NCI-H146 treated with DMSO at 0.1 percent for 48 hours (cell line): ENCODE data around the gene UGGT1.

Experiments
- DNase-seq: peaks from one replicate; lab custom pipeline; 2025; ENCODE audit not compliant: unreplicated experiment; lab: John Stamatoyannopoulos, UW

Gene UGGT1

DNA sequence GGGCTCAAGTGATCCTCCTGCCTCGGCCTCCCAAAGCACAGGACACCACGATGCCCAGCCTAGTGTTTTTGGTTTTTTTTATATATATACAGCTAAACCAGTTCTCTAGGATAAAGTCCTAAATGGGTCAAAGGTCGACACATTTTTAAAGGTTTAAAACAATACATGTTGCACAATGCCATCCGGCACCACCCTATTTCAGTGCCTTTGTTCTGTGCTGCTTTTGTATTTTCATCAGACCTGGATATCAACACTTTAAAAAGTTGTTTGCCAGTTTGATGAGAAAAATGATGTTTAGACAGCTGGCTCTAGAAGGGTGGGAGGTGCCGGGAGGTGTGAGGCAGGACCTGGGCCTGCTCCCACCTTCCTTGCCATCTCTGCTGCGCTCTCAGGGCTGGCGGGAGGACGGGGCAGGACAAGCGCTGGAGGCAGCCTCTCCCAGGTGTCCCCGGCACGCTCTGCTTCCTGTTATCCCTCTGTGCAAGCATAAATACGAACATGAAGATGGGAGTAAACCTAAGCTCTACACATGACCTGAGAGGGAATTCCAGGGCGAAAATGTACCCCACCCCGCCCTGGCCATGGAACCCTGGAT lies 124.0 kb downstream of the UGGT1 start:
- no peak for DNase-seq

DNA sequence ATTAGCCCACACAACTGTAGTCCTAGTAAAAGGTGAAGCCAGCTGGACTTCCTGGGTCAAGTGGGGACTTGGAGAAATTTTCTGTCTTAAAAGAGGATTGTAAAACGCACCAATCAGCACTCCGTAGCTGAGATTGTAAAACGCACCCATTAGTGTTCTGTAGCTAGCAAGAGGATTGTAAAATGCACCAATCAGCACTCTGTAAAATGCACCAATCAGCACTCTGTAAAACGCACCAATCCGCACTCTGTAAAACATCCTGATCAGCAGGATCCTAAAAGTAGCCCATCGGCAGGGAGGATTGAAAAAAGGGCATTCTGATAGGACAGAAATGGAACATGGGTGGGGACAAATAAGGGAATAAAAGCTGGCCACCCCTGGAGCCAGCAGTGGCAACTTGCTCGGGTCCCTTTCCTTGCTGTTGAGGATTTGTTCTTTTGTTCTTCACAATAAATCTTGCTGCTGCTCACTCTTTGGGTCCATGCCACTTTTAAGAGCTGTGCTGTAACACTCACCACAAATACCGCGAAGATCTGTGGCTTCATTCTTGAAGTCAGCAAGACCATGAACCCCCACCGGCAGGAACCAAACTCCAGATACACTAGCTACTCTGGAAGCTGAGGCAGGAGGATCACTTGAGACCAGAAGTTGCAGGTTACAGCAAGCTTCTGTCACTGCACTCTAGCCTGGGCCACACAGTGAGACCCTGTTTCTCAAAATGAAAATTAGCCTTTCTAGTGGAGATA lies 125.1 kb downstream of the UGGT1 start:
- DNase-seq = no peak

DNA sequence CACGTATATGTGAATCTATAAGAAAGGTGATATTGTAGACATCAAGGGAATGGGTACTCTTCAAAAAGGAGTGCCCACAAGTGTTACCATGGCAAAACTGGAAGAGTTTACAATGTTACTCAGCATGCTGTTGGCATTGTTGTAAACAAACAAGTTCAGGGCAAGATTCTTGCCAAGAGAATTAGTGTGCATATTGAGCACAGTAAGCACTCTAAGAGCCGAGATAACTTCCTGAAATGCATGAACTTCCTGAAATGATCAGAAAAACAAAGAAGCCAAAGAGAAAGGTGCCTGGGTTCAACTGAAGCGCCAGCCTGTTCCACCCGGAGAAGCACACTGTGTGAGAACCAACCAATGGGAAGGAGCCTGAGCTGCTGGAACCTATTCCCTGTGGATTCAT lies 126.7 kb downstream of the UGGT1 start:
- no peak for DNase-seq

DNA sequence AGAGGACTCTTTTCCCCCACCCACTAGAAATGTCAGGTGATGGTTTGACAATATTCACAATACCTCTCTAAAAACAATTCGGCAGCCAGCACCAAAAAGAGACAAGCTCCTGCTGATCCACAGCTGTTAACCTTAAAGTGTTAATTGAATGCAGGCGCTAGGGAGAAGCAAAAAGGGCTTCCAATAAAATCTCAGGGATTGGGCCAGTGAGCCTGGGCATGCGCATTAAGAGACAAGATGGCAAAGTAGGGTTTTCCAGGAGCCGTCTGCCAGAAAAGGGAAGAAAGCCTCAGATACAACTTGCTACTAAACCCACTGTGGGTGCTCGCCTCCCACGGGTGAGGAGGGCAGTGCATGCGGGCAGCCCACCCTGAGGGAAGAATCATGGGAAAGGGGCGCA lies 128.9 kb downstream of the UGGT1 start:
- DNase-seq = no peak

DNA sequence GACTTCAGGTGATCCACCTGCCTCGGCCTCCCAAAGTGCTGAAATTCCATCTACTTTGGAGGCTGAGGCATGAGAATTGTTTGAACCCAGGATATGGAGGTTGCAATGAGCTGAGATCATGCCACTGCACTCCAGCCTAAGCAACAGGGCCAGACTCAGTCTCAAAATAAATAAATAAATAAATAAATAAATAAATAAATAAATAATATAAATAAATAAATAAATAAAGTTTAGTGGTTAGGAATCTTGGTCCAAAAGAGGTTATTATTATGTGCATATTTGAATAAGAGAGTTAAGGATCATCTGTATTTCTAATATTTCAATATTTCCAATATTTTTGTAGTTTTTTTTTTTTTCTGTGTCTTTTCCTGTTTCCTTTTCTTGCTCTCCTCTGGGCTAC lies 136.9 kb downstream of the UGGT1 start:
- DNase-seq = no peak

DNA sequence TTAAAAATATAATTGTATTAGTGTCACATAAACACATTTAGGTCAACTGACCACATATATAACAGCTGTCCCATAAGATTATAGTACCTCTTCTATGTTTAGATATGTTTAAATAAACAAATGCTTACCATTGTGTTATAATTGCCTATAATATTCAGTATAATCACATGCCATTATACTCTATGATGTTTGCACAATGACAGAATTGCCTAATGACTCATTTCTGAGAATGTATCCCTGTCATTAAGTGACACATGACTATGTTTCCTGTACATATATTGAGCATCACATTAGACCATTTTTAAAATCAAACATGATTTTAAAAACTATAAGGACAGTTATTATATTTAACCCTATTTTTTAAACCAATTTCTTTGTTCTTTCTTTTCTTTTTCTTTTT lies 137.9 kb downstream of the UGGT1 start:
- peak; percentile 95 for DNase-seq

DNA sequence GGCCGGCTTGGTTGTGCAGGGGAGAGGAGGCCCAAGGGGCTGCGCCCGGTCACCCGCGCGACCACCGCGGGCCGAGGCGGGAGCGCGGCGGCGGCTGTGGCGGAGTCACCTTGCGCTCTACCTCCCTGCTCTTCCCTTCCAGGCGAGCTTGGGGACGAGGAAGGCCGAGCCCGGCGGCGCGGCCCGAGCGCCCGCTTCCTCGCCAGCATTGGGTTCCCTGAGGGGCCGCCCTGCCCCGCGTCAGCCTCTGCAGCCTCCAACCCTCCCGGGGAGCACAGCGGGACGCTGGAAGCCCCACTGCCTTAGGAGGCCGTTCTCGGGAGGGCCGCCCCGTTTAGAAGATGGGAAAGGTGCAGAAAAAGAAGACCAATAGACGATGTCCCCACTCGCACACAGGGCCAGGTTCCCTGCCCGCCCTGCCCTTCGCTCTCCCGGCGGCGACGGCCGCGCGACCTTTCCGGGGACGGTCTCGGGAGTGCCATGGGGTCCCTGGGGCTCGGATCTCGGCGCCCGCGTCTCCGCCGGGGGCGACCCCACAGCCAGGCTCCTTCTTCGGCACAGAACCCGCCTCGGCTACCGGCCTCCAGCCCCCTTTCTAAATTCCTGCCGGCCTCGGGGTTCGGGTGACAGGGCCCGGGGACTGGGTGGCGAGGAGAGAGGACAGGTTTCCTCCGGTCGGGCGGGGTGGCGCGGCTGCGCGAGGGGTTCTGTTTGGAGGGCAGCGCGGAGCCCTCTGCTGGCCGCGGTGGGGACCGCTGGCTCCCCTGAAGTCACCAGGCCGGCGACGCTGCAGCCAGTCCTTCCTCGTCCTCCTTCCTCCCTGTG lies 142.2 kb downstream of the UGGT1 start:
- DNase-seq = peak; percentile 83

DNA sequence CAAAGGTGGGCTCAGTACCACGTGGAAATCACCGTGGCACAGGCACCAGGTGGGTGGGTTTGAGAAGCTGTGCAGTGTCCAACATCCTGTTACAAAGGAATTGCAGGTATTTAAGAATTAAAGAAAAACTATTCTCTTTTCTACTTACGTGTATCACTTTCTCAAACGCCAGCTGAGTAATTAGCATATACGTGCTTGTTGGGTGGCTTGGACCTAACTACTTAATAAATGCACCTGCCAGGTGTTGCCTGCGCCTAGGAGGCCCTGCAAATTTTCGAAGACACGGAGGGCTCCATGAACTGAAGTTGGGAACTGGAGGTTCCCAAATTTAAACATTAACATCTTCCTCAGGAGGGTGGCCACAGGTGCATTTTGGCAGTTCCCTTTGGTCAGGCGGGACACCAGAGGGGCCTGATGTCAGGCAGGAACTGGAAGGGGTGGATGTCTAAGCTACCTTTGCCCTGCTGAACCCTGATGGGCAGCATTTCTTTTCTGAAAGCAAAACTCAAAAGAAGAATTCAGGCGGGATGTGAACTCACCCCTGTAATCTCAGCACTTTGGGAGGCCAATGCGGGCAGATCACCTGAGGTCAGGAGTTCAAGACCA lies 142.9 kb downstream of the UGGT1 start:
- DNase-seq = peak; percentile 83

DNA sequence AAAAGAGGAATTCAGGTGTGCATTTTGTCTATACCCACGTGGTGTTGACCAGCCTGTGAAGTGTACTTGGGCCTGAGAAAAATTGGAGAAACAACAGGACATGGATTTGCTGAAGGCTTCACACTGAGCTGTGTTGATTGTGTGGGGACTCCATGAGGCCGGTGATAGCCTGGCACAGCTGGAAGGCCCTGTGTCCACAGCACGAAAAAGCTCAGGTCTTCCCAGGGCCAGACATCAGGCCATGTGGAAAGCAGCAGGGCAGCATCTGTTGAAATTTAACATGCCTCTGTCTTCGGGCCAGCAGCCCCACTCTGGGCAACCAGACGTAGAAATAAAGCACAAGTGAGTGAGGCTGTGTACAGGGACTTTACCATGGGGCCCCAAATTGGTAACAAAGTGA lies 143.6 kb downstream of the UGGT1 start:
- peak; percentile 97 for DNase-seq

DNA sequence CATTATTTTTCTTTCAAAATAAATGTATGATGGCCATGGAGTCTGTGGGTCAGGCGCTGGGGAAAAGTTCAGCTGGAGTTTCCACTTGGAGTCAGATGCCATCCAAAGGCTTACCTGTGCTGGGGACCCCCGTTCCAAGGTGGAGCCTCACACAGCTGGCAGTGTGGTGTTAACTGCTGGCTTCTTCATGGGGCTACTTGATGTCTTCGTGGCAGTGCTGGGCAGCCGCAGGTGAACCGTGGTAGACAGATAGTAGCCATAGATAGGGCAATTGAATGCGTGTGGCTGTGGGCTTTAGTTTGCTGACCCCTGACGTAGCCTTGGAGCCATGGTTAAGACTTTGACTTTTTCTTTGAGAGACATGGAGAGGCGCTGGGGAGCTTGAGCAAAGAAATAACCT lies 144.6 kb downstream of the UGGT1 start:
- no peak for DNase-seq

DNA sequence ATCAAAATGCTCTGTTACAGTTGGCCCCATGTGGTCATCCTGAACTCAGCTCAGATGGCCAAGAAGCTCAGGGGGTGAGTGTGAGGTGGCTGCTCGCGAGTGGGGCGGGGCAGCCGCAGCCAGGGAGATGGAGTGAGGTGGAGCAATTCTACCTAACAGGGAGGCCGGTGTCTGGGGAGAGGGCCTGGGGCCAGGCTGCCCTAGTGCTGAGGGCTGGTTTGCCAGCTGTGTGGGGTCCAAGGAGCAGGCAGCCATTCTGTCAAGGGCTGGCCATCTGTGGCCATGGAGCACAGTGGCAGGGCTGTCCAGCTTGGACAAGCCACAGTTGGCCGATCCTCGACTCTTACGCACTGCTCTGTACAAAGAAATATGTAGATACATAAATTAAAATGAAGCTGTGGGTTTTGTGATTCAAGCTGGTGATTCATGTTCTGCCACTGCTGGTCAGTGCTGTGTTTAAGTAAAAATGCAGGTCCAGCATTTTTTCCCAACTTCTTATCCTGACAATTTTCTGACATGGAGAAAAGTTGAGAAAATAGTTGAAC lies 145.6 kb downstream of the UGGT1 start:
- DNase-seq = no peak

DNA sequence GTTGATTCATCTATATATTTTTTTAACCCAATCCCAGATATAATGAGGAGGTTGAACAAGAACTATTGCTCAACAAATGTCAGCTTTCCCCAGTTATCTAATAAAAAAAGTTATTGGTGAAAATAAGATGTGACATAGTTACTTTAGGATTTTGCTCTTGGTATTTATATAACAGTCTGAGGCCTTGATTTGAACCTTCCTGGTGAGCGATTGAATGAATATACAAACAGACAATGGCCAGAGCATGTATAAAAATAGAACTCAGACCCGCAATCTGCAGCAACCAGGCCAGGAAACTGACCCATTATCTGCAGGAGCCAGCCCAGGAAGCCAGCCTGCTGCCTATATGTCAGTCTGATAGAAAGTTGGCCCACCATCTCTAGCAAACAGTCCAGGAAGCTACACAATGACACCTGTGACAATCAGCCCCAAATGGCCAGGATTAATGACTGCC lies 146.1 kb downstream of the UGGT1 start:
- DNase-seq = no peak

DNA sequence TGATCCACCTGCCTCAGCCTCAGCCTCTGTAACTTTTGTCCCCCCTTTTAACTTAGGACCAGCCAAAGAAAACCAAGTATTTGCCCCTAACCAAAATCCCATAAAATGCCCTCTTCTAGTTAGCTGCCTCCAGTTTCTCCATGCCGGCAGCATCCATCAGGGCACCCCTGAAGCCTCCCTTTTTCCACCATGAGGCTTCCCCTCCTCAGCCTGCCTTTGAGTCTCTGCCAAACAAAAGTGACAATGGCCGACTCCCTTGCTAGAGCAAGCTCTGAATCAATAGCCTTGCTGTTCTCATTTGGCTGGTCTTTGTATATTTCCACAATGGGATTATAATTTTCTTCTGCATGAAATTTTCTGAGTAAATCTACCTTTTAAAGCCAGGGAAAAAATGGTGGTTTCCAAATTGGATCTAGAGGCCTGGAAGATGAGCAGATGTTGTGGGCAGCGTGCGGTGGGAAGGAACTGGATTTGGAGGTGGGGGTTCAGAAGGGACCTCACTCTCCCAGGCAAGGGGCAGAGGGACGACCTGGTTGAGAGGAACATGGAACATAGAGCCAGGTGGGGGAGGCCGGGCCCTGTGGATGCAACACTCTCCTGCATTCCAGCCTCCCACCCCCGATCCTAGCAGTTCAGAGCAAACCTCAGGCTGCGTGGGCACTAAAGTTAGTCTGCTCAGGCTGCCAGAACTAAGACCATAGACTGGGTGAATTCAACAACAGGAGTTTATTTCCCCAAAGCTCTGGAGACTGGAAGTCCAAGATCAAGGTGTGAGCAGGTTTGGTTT lies 147.1 kb downstream of the UGGT1 start:
- DNase-seq = no peak

DNA sequence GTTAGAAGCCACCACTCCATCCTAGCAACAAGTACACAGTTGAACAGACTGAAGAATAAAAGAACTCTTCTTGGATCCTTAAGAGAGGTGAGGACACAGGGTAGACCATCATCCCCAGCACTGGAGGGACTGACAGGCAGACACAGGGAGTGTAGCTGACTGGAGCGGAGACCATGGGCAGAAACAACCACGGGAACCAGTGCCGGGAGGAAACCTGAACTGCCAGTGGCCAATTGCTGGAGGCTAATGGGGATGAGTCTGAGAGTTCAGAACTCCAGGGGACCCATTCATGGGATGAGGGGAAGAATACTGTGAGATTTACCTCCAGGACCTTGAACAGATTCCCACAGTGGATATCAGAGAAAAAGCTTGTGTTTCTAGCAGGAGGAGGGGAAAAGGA lies 150.9 kb downstream of the UGGT1 start:
- no peak for DNase-seq
